GM21447 (cell line): ENCODE data around the gene GYG1.
A peak's percentile ranks its signal among the peaks of the same experiment; 100 is the strongest.

Experiments used
- ATAC-seq: cut with Tn5 transposase; IDR thresholded peaks from one replicate; pipeline ENCODE4 v1.9.1; 2021; ENCODE audit not compliant: unreplicated experiment

The GYG1 gene

GRCh38 chr3:148991219-148992026 lies at the start of gene GYG1:
TSS of gene GYG1 (plus strand) at chr3:148991540. CDS start at chr3:148991641, 101 bp downstream.
- peak; percentile 74 for ATAC-seq

- ATAC-seq, result peak; percentile 97
Observed at GRCh38 chr3:148943506-148944205, 47.7 kb upstream of the GYG1 start.

GRCh38 chr3:148945116-148945515 lies 46.2 kb upstream of the GYG1 start:
- no peak for ATAC-seq

GRCh38 chr3:148948913-148949657 lies 42.3 kb upstream of the GYG1 start:
- no peak for ATAC-seq

- no peak for ATAC-seq
Observed at GRCh38 chr3:148950806-148951205, 40.5 kb upstream of the GYG1 start.

GRCh38 chr3:148951599-148952361 lies 39.6 kb upstream of the GYG1 start:
- no peak for ATAC-seq

- ATAC-seq, result no peak
Observed at GRCh38 chr3:148953094-148953493, 38.2 kb upstream of the GYG1 start.

- ATAC-seq, result no peak
Observed at GRCh38 chr3:148954981-148955380, 36.4 kb upstream of the GYG1 start.

- no peak for ATAC-seq
Observed at GRCh38 chr3:148955544-148956346, 35.6 kb upstream of the GYG1 start.

GRCh38 chr3:148957586-148957985 lies 33.8 kb upstream of the GYG1 start:
- no peak for ATAC-seq

- ATAC-seq, result no peak
Observed at GRCh38 chr3:148958696-148959095, 32.6 kb upstream of the GYG1 start.

GRCh38 chr3:148962513-148962912 lies 28.8 kb upstream of the GYG1 start:
- no peak for ATAC-seq

GRCh38 chr3:148964809-148965208 lies 26.5 kb upstream of the GYG1 start:
- ATAC-seq, result no peak

- no peak for ATAC-seq
Observed at GRCh38 chr3:148968321-148968720, 23.0 kb upstream of the GYG1 start.

- ATAC-seq, result no peak
Observed at GRCh38 chr3:148970271-148970670, 21.1 kb upstream of the GYG1 start.

GRCh38 chr3:148971401-148972163 lies 19.8 kb upstream of the GYG1 start:
- no peak for ATAC-seq

- peak; percentile 51 for ATAC-seq
Observed at GRCh38 chr3:148974726-148975125, 16.6 kb upstream of the GYG1 start.

GRCh38 chr3:148975248-148975647 lies 16.1 kb upstream of the GYG1 start:
- no peak for ATAC-seq

GRCh38 chr3:148975696-148976095 lies 15.6 kb upstream of the GYG1 start:
- no peak for ATAC-seq
